GM12873 (cell line): ENCODE measurements around the gene SORCS1.

Experiments used
- TF ChIP-seq, protein P1 (sequence below): IDR thresholded peaks from 2 replicates; pipeline ENCODE4 v1.5.1; 2012; ENCODE audit warnings: low read depth, mild to moderate bottlenecking, moderate library complexity, low read length, control low read depth; ENCODE audit not compliant: insufficient read depth; ENCODE audit errors: missing control alignments

Gene SORCS1

DNA sequence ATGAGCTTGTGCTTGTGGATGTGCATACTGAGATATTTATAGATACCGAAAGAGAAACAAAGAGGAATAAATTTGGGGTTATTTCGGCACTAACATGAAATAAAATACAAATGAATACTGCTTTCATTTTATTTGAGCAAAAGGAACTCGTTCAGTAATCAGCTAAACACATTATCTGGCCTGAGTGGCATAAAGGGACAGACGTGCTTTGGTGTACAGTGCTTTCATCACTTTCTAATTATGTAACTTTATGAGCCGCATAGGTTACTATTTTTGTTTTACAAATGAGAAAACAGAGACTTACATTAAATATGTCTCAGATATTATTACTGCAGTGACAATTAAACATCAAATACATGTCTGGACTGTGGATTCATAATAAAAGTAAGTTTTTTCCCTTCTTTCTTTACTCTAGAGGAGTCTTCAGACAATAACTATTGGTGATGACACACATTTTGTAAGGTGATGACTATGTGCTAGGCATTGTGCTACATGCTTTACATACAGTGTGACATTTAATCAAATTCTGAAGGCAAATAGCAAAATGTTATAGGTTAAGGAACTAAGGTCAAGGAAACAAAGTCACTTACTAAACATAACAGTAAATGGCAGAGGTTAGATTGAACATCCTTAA lies 503.3 kb downstream of the SORCS1 start:
- TF ChIP-seq, protein P1, sequence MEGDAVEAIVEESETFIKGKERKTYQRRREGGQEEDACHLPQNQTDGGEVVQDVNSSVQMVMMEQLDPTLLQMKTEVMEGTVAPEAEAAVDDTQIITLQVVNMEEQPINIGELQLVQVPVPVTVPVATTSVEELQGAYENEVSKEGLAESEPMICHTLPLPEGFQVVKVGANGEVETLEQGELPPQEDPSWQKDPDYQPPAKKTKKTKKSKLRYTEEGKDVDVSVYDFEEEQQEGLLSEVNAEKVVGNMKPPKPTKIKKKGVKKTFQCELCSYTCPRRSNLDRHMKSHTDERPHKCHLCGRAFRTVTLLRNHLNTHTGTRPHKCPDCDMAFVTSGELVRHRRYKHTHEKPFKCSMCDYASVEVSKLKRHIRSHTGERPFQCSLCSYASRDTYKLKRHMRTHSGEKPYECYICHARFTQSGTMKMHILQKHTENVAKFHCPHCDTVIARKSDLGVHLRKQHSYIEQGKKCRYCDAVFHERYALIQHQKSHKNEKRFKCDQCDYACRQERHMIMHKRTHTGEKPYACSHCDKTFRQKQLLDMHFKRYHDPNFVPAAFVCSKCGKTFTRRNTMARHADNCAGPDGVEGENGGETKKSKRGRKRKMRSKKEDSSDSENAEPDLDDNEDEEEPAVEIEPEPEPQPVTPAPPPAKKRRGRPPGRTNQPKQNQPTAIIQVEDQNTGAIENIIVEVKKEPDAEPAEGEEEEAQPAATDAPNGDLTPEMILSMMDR: no peak

DNA sequence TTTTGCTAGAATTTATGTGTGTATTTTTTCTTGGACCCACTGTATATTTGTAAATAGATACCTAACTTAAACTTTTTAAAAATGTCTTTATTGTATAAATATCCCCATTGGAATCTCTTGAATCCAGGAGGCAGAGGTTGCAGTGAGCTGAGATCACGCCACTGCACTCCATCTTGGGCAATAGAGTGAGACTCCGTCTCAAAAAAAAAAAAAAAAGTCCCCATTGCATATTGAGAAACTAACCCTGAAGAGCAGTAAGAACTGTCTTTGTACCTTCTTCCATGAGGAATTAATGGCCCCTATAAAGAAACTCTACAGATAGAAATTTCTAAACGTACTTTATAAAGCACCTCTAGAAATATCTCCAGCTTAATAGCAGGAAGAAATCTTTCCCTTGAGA lies 504.0 kb downstream of the SORCS1 start:
- TF ChIP-seq, protein P1: no peak

DNA sequence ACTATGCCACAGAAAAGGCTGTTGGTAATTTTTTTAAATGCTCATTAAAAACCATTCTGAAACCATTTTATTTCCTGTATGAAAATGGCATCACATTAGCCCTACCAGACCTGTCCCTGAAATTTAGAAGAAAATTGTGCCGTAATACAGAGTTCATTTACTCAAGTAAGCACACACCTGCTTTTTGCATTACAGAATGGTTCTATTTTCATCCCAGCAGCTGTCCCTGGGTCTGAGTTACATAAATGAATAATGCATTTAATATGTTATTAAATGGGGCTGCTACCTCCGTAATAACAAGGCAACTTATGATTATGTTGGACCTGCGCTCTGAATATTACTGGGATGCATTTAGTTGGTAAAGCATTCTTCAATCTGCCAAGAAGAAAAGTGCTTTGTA lies 508.9 kb downstream of the SORCS1 start:
- TF ChIP-seq, protein P1: no peak

DNA sequence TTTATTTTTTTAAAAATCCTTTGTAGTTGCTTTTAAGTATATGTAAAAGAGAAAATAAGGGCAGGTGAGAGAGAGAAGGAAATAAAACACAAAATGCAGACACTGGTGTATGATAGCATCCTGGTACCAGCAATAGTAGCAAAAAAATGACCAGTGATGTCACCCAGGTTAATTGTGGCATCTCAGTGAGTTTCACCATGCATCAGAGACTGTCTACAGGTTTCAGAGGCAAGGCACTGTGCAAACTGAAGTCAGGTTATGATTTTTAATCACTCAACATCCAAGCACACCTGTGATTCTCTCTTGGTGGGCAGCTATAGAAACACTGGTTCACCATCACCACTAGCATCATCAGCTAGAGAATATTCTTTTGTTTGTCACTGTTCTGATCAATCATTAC lies 509.3 kb downstream of the SORCS1 start:
- TF ChIP-seq, protein P1: no peak

DNA sequence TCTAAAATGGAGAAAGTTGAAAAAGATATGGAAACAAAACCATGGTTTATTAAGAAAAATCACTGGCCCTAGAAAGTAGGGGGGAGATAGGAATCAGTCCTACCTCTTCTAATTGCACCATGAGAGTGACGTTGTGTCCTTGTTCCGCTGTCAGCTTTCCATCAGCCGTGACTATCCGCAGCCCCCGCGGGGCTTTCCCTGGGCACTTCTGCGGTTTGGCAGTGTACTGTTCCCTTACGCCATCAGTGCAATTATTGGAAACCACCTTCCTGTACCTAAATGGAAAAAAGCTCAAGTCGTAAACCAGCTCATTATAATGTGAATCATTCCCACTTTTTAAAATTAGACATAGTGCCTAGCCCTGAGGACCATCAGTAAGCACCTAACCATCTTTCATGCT lies 512.2 kb downstream of the SORCS1 start:
- TF ChIP-seq, protein P1: no peak

DNA sequence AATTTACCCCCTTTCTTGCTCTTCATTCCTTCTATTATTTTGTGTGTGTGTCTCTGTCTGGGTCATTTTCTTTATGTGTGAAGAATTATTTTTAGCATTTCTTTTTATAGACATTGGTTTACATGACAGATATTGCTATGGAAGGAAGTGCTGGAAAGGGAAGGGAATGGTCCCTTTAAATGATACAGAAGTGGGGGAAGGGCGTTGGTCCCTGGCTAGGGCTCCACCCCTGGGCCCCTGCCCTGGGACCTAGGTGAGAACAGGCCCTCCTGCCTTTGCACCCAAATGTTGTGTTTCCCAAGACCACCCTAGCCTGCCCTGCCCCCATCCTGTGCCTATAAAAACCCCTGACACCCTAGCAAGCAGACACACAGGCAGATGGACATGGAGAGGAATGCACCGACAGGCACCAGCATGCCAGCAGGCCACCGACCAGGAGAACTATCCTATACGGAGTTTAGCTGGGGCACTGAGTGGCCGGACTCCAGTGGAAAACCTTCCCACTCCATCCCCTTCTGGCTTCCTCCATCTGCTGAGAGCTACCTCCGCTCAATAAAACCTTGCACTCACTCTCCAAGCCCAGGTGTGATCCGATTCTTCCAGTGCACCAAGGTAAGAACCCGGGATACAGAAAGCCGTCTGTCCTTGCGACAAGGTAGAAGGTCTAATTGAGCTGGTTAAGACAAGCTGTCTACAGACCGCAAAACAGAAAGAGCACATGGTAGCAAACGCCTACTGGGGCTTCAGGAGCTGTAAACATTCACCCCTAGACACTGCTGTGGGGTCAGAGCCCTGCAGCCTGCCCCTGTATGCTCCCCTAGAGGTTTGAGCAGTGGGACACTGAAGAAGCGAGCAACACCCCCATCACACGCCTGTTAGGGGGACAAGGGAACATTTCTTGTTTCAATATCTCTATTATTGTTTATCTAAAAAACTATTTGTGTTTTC lies 515.7 kb downstream of the SORCS1 start:
- TF ChIP-seq, protein P1: no peak

DNA sequence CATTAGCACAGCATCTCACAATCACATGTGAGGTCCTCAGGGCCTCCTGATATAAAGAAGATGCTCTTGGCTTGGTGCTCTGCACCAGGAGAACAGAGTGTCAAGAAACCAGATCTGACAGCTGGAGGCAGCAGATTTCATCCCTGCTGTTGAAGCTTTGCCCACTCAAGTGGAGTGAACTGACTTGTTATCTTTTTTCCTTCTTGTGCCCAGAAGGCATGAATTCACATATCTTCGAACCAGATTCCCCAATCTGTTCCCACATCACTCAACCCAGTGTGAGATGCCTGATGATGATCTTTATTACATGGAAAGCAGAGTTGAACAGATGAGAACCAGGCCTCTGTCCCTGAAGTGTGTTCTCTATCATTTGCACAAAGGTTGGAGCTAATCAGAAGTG lies 521.0 kb downstream of the SORCS1 start:
- TF ChIP-seq, protein P1: no peak
